ENCODE data around the gene MEGF10. TPM values are rescaled to one million over a fixed set of nuclear protein-coding genes. Genes with fewer than 3 reads are reported as not detected.

MEGF10 gene
- total and polyA plus RNA-seq, 2 of the 8 experiments (the other 6 are each of a cell fraction or from before 2014, with no cell fraction given): 38.2 to 53.1 TPM

DNA sequence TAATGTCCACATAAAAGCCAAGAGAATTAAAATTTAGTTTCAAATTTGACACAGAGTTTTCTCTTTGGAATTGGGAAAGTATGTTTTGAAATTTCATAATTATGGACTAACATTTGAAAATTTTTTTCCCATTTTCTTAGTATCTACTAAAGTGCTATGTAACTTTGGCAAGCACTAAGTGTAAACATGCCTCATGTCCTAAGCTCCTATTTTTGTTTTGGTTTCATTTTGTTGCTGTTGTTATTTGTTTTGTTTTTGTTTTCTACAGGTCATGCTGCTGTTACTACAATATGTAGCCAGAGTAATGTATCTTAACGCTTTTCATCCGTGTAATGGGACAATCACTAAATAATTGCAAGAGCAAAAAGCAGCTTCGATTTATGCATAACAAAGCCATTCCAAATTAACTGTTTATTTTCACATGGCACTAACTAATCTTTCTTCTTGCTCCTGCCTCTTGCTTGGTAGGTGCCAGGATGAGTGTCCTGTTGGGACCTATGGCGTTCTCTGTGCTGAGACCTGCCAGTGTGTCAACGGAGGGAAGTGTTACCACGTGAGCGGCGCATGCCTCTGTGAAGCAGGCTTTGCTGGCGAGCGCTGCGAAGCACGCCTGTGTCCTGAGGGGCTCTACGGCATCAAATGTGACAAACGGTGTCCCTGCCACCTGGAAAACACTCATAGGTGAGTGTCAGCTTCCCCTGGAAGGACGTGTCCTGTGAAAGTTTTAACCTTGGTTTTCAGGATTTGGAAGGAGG is 119.5 kb downstream of the MEGF10 start:
- ChIA-PET POLR2A (ENCODE audit: partially characterized antibody) (no interaction called here), CTCF (ENCODE audit: partially characterized antibody) (interaction anchor here (0.8 to 1.1 kb wide), 2 partner anchors 11 kb away, joined by 3 to 5 read pairs; no protein-coding TSS in a partner anchor)
- Histone ChIP-seq H3K9ac (replicated peaks in 1 of 4; ENCODE audit: extremely low read depth in 1 of 4, low read depth in 3 of 4, low read length in 3 of 4) (no peak overlapping the region; a peak in 1 of 7 replicates), H2BK5ac (ENCODE audit: low read depth, low read length) (no peak overlapping the region), H4K8ac (ENCODE audit: extremely low read depth, insufficient read depth, low read length) (no peak overlapping the region), H3K23ac (ENCODE audit: insufficient read length) (no peak overlapping the region), H3K79me1 (ENCODE audit: low read depth, low read length) (no peaks in the 10 kb centered on the region), H3K14ac (ENCODE audit: insufficient read length) (no peak overlapping the region), H3K27ac (ENCODE audit: low read depth, low read length) (no peak overlapping the region), H3K4me3 (ENCODE audit: extremely low read depth in 1 of 4, insufficient read depth in 2 of 4, low read depth in 3 of 4, low read length in 4 of 4) (no peak overlapping the region), H3K4me2 (ENCODE audit: insufficient read depth in 1 of 2, low read depth in 2 of 2, low read length in 2 of 2) (no peak overlapping the region), H3K23me2 (ENCODE audit: low read depth, low read length) (no peaks in the 10 kb centered on the region), H3K27me3 (replicated peaks in 1 of 4; ENCODE audit: control insufficient read depth in 3 of 4, extremely low read depth in 1 of 4, insufficient read depth in 3 of 4, low read length in 3 of 4) (no peaks in the 10 kb centered on the region), H3K18ac (ENCODE audit: extremely low read depth, low read length) (0 out of 2 replicates have a peak overlapping the region, but pooled peaks have one; percentile 39), H4K91ac (replicated peaks; ENCODE audit: insufficient read length, low read length) (no peak overlapping the region), H3K4me1 (replicated peaks in 1 of 4; ENCODE audit: control insufficient read depth in 3 of 4, insufficient read depth in 4 of 4, low read length in 3 of 4) (peaks cover 0 to 10% (median 8%) of the 10 kb centered on the region in 4 experiments; a peak in 6 of 7 replicates), H3K79me2 (ENCODE audit: control insufficient read depth in 1 of 2, insufficient read depth in 2 of 2, low read length in 2 of 2) (no peaks in the 10 kb centered on the region), H3K36me3 (ENCODE audit: control insufficient read depth in 2 of 4, insufficient read depth in 4 of 4, low read length in 3 of 4) (peaks cover 0 to 3% (median 0%) of the 10 kb centered on the region in 4 experiments; a peak in 2 of 8 replicates), H3K9me3 (ENCODE audit: insufficient read depth in 2 of 2, low read depth in 1 of 2, low read length in 1 of 2) (no peaks in the 10 kb centered on the region), H4K5ac (ENCODE audit: insufficient read length, low read depth, low read length) (no peak overlapping the region), H2BK12ac (ENCODE audit: low read depth, low read length) (no peak overlapping the region; the same call in 1 of the 2 replicates), H4K20me1 (replicated peaks in 1 of 2; ENCODE audit: control insufficient read depth in 1 of 2, insufficient read depth in 2 of 2, low read length in 2 of 2) (no peaks in the 10 kb centered on the region), H2AFZ (ENCODE audit: low read length) (no peak overlapping the region), H2AK5ac (ENCODE audit: low read depth, low read length) (no peak overlapping the region), H2BK20ac (ENCODE audit: low read length) (no peak overlapping the region), H3K4ac (replicated peaks; ENCODE audit: insufficient read length, low read depth, low read length) (no peak overlapping the region), H3K56ac (replicated peaks; ENCODE audit: insufficient read length, low read depth, low read length) (no peak overlapping the region), H2BK120ac (replicated peaks; ENCODE audit: low read depth, low read length) (no peak overlapping the region), H2BK15ac (ENCODE audit: low read length) (no peak overlapping the region)
- TF ChIP-seq ASH2L (IDR thresholded peaks at IDR 0.05; ENCODE audit: low read length) (no peak), POLR2AphosphoS5 (IDR thresholded peaks at IDR 0.05; ENCODE audit: low read depth, low read length) (no peak)
- DNase-seq (ENCODE audit: low read depth in 1 of 2, low spot score in 2 of 2) (no peak), FAIRE-seq (no peak)
- WGBS, 2 experiments (ENCODE audit: extremely low coverage in 1 of 2, insufficient coverage in 1 of 2, insufficient read length in 1 of 2, insufficient replicate concordance in 2 of 2, low coverage in 1 of 2, low lambda C conversion rate in 2 of 2, missing lambda C conversion rate in 1 of 2): 93% methylated on average over 15 of the region's 15 CpGs; no CpG with 5 or more reads in 1 of the 2 experiments

Measured in H1 (cell line).